ENCODE measurements around the gene FBLN2.

The FBLN2 gene

DNA sequence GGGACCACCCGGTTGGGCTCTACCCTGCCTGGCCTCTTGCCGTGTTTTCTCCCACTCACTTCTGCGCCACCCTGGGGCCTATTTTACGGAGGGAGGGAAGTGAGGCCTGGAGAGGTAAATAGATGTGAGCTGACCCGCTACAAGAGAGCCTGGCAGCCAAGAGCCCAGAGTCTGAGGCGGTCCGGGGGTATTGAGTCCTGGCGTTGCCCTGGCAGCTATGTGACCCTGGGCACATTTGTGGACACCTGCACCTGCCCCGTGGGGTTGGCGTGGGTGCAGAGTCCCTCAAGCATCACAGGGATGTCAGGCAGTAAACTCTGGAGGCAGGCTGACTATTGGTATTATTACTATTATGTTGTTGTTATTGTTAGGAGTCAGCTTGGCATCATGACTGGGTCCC lies 85.7 kb downstream of the FBLN2 start:
- Histone ChIP-seq H3K36me3 (peaks cover 0 to 20% (median 19%) of the 10 kb centered on the region in 3 donors), H3K4me1 (no peaks in the 10 kb centered on the region), H3K27me3 (no peaks in the 10 kb centered on the region), H3K4me3 (no peak overlapping the region), H3K27ac (no peak overlapping the region), H3K9me3 (no peaks in the 10 kb centered on the region)
- DNase-seq = no peak
- intact Hi-C loops (cut with DNase I; ENCODE audit: low total_unique reads) = no loop called here
- TF ChIP-seq CTCF (IDR thresholded peaks at IDR 0.05) = no peak

- Histone ChIP-seq H3K9me3 (no peaks in the 10 kb centered on the region), H3K27ac (no peak overlapping the region), H3K4me3 (no peak overlapping the region), H3K36me3 (peaks cover 0 to 11% (median 6%) of the 10 kb centered on the region in 3 donors), H3K4me1 (no peaks in the 10 kb centered on the region), H3K27me3 (peaks cover 0 to 4% of the 10 kb centered on the region in 2 donors)
- intact Hi-C loops (cut with DNase I; ENCODE audit: low total_unique reads) = no loop called here
- no peak for TF ChIP-seq CTCF (IDR thresholded peaks at IDR 0.05)
- no peak for DNase-seq
Observed at GRCh38 chr3:13636186-13636585, 87.3 kb downstream of the FBLN2 start.

DNA sequence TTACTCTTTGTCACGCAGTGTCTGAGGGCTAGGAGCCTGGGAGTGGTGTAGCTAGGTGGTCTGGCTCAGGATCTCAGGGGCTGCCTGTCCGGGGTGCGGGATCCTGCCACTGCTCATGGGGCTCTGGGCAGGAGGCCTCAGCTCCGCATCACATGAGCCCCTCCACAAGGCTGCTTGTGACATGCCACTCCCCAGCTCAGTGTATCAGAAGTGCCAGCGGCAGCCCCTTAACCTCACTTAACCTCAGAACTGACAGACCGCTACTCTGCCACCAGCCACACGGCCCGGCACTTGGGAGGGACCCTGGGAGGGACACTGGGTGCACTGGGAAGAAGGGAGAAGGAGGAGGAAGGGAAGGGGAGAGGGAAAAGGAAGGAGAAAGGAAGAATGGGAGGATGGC lies 87.9 kb downstream of the FBLN2 start:
- TF ChIP-seq CTCF (IDR thresholded peaks at IDR 0.05) = no peak
- Histone ChIP-seq H3K4me3 (no peak overlapping the region), H3K4me1 (no peaks in the 10 kb centered on the region), H3K27ac (no peak overlapping the region), H3K27me3 (peaks cover 0 to 4% of the 10 kb centered on the region in 2 donors), H3K9me3 (no peaks in the 10 kb centered on the region), H3K36me3 (peaks cover 0 to 5% (median 0%) of the 10 kb centered on the region in 3 donors)
- DNase-seq = no peak
- intact Hi-C loops (cut with DNase I; ENCODE audit: low total_unique reads) = no loop called here

GRCh38 chr3:13637311-13637891 lies 88.5 kb downstream of the FBLN2 start:
- no peak overlapping the region for H3K4me3 ChIP-seq
- H3K27me3 ChIP-seq = peaks cover 0 to 4% of the 10 kb centered on the region in 2 donors
- no peaks in the 10 kb centered on the region for H3K36me3 ChIP-seq
- intact Hi-C loops (cut with DNase I; ENCODE audit: low total_unique reads) = no loop called here
- H3K9me3 ChIP-seq = no peaks in the 10 kb centered on the region
- no peaks in the 10 kb centered on the region for H3K4me1 ChIP-seq
- no peak for TF ChIP-seq CTCF (IDR thresholded peaks at IDR 0.05)
- H3K27ac ChIP-seq = no peak overlapping the region
- DNase-seq = no peak

GRCh38 chr3:13637953-13638352 lies 89.0 kb downstream of the FBLN2 start:
- Histone ChIP-seq H3K27ac (no peak overlapping the region), H3K4me3 (no peak overlapping the region), H3K9me3 (no peaks in the 10 kb centered on the region), H3K36me3 (no peaks in the 10 kb centered on the region), H3K27me3 (peaks cover 0 to 4% of the 10 kb centered on the region in 2 donors), H3K4me1 (no peaks in the 10 kb centered on the region)
- DNase-seq = no peak
- TF ChIP-seq CTCF (IDR thresholded peaks at IDR 0.05) = no peak
- intact Hi-C loops (cut with DNase I; ENCODE audit: low total_unique reads) = no loop called here

DNA sequence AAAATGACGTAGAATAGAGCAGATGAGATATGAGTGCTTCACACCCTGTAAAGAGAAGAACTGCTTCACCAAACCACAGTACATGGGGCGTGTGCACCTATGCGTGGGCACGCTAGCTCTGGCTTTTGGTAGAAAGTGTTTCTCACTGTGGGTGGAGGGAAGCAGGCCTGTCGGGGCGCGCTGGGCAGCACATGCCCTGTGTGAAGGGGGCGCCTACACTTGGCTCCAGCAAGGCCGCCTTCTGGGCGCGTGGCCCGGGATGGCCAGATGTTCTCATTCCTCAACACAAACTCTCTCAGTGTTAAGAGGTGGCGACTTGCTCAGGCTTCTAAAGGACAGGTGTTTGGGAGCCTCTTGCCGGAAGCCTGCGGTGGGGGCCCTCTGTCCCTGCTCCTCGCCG lies 90.0 kb downstream of the FBLN2 start:
- Histone ChIP-seq H3K27ac (no peak overlapping the region), H3K4me1 (no peaks in the 10 kb centered on the region), H3K4me3 (no peak overlapping the region), H3K36me3 (no peaks in the 10 kb centered on the region), H3K27me3 (peaks cover 0 to 4% of the 10 kb centered on the region in 2 donors), H3K9me3 (no peaks in the 10 kb centered on the region)
- no peak for TF ChIP-seq CTCF (IDR thresholded peaks at IDR 0.05)
- intact Hi-C loops (cut with DNase I; ENCODE audit: low total_unique reads) = no loop called here
- DNase-seq = no peak

Measured in tibial artery (tissue), 4 donors.